Adrenal gland (tissue), 5 donors: ENCODE measurements around the gene APAF1.

Source experiments
- CTCF ChIP-seq, 6 experiments: fragments of 450-650 bp in 4 of 6; fragments of 200-600 bp in 2 of 6; sonication (generic) in 1 of 6; IDR thresholded peaks; 1 replicate in 5 of 6; 2 replicates in 1 of 6; pipeline versions ENCODE4 v1.5.1 to v1.8.0; 2016 to 2021; ENCODE audit warnings: antibody characterized with exemption in 6 of 6, mild to moderate bottlenecking in 2 of 6, moderate library complexity in 1 of 6
- POLR2A ChIP-seq, 2 donors: fragments of 450-650 bp; IDR thresholded peaks; one replicate each; pipeline ENCODE4 v1.6.1; 2017; ENCODE audit warnings: antibody characterized with exemption in 2 of 2, mild to moderate bottlenecking in 2 of 2, moderate library complexity in 1 of 2
- donor health status: DM: no; HTN: no; CAD: no.

GRCh38 chr12:98727196-98727595 is 82.1 kb downstream of the APAF1 start:
- TF ChIP-seq CTCF (IDR thresholded peaks at IDR 0.05) (no peak), POLR2A (IDR thresholded peaks at IDR 0.05) (no peak)
